ENCODE results near the gene LAMTOR3. TPM values are rescaled to one million over a fixed set of nuclear protein-coding genes. Genes with fewer than 3 reads are reported as not detected.
"Not testable (repeated sequence)": the region's sequence is repeated elsewhere in the genome, so short reads cannot be mapped to it uniquely, and the experiment has no call there.

Gene LAMTOR3
- total RNA-seq, 1 experiment from 2014 or later, result 21.2 TPM

GRCh38 chr4:99832758-99833157 is 61.5 kb downstream of the LAMTOR3 start:
- H3K27me3 Mint-ChIP-seq (ENCODE audit: low read depth), result no peaks in the 10 kb centered on the region; the same call in 1 of the 2 replicates
- H3K4me3 Mint-ChIP-seq, result no peak overlapping the region
- H3K9me3 Mint-ChIP-seq, result no peaks in the 10 kb centered on the region
- CTCF ChIA-PET, result no interaction called here
- H3K4me1 Mint-ChIP-seq, result no peaks in the 10 kb centered on the region
- TF ChIP-seq MYBL2 (CRISPR knock-in tag; IDR thresholded peaks at IDR 0.05) (no peak), ATF6 (CRISPR knock-in tag; IDR thresholded peaks at IDR 0.05) (no peak), USF2 (CRISPR knock-in tag; IDR thresholded peaks at IDR 0.05) (no peak), GRHL2 (CRISPR knock-in tag; IDR thresholded peaks at IDR 0.05; ENCODE audit: insufficient replicate concordance, severe bottlenecking) (no peak)
- no peak for DNase-seq (ENCODE audit: low spot score)
- POLR2A ChIA-PET, result no interaction called here
- ATAC-seq, result no peak
- H3K27ac Mint-ChIP-seq, result no peak overlapping the region
- H3K36me3 Mint-ChIP-seq, result no peaks in the 10 kb centered on the region

- Mint-ChIP-seq H3K36me3 (no peaks in the 10 kb centered on the region), H3K27ac (no peak overlapping the region), H3K27me3 (ENCODE audit: low read depth) (no peaks in the 10 kb centered on the region; the same call in 1 of the 2 replicates), H3K9me3 (no peaks in the 10 kb centered on the region), H3K4me3 (no peak overlapping the region), H3K4me1 (no peaks in the 10 kb centered on the region)
- POLR2A ChIA-PET, result no interaction called here
- TF ChIP-seq SP1 (CRISPR knock-in tag; conservative IDR thresholded peaks at IDR 0.05) (no peak), NFYB (CRISPR knock-in tag; conservative IDR thresholded peaks at IDR 0.05; ENCODE audit: low read depth) (no peak), NR2C2 (CRISPR knock-in tag; IDR thresholded peaks at IDR 0.05) (no peak), ZNF512 (CRISPR knock-in tag; IDR thresholded peaks at IDR 0.05; ENCODE audit: borderline replicate concordance) (no peak), IRF1 (CRISPR knock-in tag; IDR thresholded peaks at IDR 0.05) (no peak), ZNF263 (CRISPR knock-in tag; IDR thresholded peaks at IDR 0.05; ENCODE audit: low read depth) (no peak)
- CTCF ChIA-PET, result no interaction called here
- DNase-seq (ENCODE audit: low spot score) (no peak), ATAC-seq (no peak)
Measured at GRCh38 chr4:99832321-99832720, 61.9 kb downstream of the LAMTOR3 start.

- H3K4me1 Mint-ChIP-seq; DNase-seq (ENCODE audit: low spot score); H3K9me3 Mint-ChIP-seq; H3K4me3 Mint-ChIP-seq; ATAC-seq; H3K27me3 Mint-ChIP-seq (ENCODE audit: low read depth); CTCF ChIA-PET; H3K36me3 Mint-ChIP-seq; H3K27ac Mint-ChIP-seq; POLR2A ChIA-PET: not testable (repeated sequence)
Measured at GRCh38 chr4:99830051-99830450, 64.2 kb downstream of the LAMTOR3 start.

GRCh38 chr4:99828477-99828876 is 65.8 kb downstream of the LAMTOR3 start:
- CTCF ChIA-PET, result no interaction called here
- POLR2A ChIA-PET, result no interaction called here
- no peaks in the 10 kb centered on the region for H3K27me3 Mint-ChIP-seq (ENCODE audit: low read depth)
- no peak for TF ChIP-seq CDX4 (CRISPR knock-in tag; IDR thresholded peaks at IDR 0.05; ENCODE audit: borderline replicate concordance)
- TF ChIP-seq ZNF317 (CRISPR knock-in tag; IDR thresholded peaks at IDR 0.05; ENCODE audit: borderline replicate concordance, low read depth), result no peak
- no peak for TF ChIP-seq ZNF396 (CRISPR knock-in tag; IDR thresholded peaks at IDR 0.05; ENCODE audit: borderline replicate concordance)
- TF ChIP-seq MAX (CRISPR knock-in tag; IDR thresholded peaks at IDR 0.05), result no peak
- no peak for TF ChIP-seq ZBTB43 (CRISPR knock-in tag; IDR thresholded peaks at IDR 0.05)
- TF ChIP-seq ZMAT4 (CRISPR knock-in tag; IDR thresholded peaks at IDR 0.05), result no peak
- TF ChIP-seq NR1H2 (CRISPR knock-in tag; IDR thresholded peaks at IDR 0.05), result no peak
- no peak for TF ChIP-seq MXD4 (CRISPR knock-in tag; IDR thresholded peaks at IDR 0.05; ENCODE audit: borderline replicate concordance)
- no peak for TF ChIP-seq ELF4 (CRISPR knock-in tag; IDR thresholded peaks at IDR 0.05; ENCODE audit: low read depth)
- no peak for TF ChIP-seq ZSCAN18 (CRISPR knock-in tag; IDR thresholded peaks at IDR 0.05)

More at GRCh38 chr4:99828477-99828876, 65.8 kb downstream of the LAMTOR3 start:
- no peak overlapping the region for H3K4me3 Mint-ChIP-seq
- no peaks in the 10 kb centered on the region for H3K36me3 Mint-ChIP-seq
- no peak overlapping the region for H3K27ac Mint-ChIP-seq
- 0 out of 2 replicates have a peak, but pooled peaks cover 2% of the 10 kb centered on the region for H3K4me1 Mint-ChIP-seq
- no peak for DNase-seq (ENCODE audit: low spot score)
- no peak for ATAC-seq
- no peaks in the 10 kb centered on the region for H3K9me3 Mint-ChIP-seq
